Measurements from ENCODE around the gene GOLGA6C.
"Not testable (repeated sequence)": the region's sequence is repeated elsewhere in the genome, so short reads cannot be mapped to it uniquely, and the experiment has no call there.

The GOLGA6C gene

GRCh38 chr15:75258034-75258433, at the start of gene GOLGA6C:
Gene GOLGA6C (plus strand): TSS chr15:75258334. CDS start chr15:75258599, 265 bp downstream.
- not testable (repeated sequence) for H3K9me3 ChIP-seq (ENCODE audit: severe bottlenecking); H3K27ac ChIP-seq; H3K4me3 ChIP-seq (ENCODE audit: low read depth, low read length); H3K36me3 ChIP-seq; DNase-seq; H3K27me3 ChIP-seq (ENCODE audit: insufficient read depth, low read depth, severe bottlenecking)

GRCh38 chr15:75208501-75209288, 49.4 kb upstream of the GOLGA6C start:
- H3K27me3 ChIP-seq (ENCODE audit: insufficient read depth, low read depth, severe bottlenecking): no peaks in the 10 kb centered on the region
- DNase-seq: no peak
- H3K36me3 ChIP-seq: peaks cover 80% of the 10 kb centered on the region
- H3K27ac ChIP-seq: no peak overlapping the region
- no peak for TF ChIP-seq CTCF (IDR thresholded peaks at IDR 0.05; ENCODE audit: low read depth, low read length)
- H3K4me3 ChIP-seq (ENCODE audit: low read depth, low read length): no peak overlapping the region
- H3K9me3 ChIP-seq (ENCODE audit: severe bottlenecking): no peaks in the 10 kb centered on the region

- Histone ChIP-seq H3K9me3 (ENCODE audit: severe bottlenecking) (no peaks in the 10 kb centered on the region), H3K36me3 (peaks cover 80% of the 10 kb centered on the region), H3K4me3 (ENCODE audit: low read depth, low read length) (no peak overlapping the region), H3K27ac (no peak overlapping the region), H3K27me3 (ENCODE audit: insufficient read depth, low read depth, severe bottlenecking) (no peaks in the 10 kb centered on the region)
- DNase-seq: no peak
- TF ChIP-seq CTCF (IDR thresholded peaks at IDR 0.05; ENCODE audit: low read depth, low read length): no peak
Measured at GRCh38 chr15:75209289-75209676, 48.9 kb upstream of the GOLGA6C start.

- Histone ChIP-seq H3K27me3 (ENCODE audit: insufficient read depth, low read depth, severe bottlenecking) (no peaks in the 10 kb centered on the region), H3K9me3 (ENCODE audit: severe bottlenecking) (no peaks in the 10 kb centered on the region), H3K4me3 (ENCODE audit: low read depth, low read length) (no peak overlapping the region), H3K36me3 (peaks cover 72% of the 10 kb centered on the region), H3K27ac (no peak overlapping the region; the same call in 1 of the 2 replicates)
- no peak for DNase-seq
- TF ChIP-seq CTCF (IDR thresholded peaks at IDR 0.05; ENCODE audit: low read depth, low read length): no peak
Measured at GRCh38 chr15:75210811-75211230, 47.3 kb upstream of the GOLGA6C start.

- Histone ChIP-seq H3K9me3 (ENCODE audit: severe bottlenecking) (no peaks in the 10 kb centered on the region), H3K4me3 (ENCODE audit: low read depth, low read length) (no peak overlapping the region), H3K36me3 (peaks cover 65% of the 10 kb centered on the region), H3K27ac (peak overlapping the region; percentile 33), H3K27me3 (ENCODE audit: insufficient read depth, low read depth, severe bottlenecking) (no peaks in the 10 kb centered on the region)
- DNase-seq: peak; percentile 78
- no peak for TF ChIP-seq CTCF (IDR thresholded peaks at IDR 0.05; ENCODE audit: low read depth, low read length)
Measured at GRCh38 chr15:75211436-75212199, 46.5 kb upstream of the GOLGA6C start.

- Histone ChIP-seq H3K36me3 (peaks cover 60% of the 10 kb centered on the region), H3K9me3 (ENCODE audit: severe bottlenecking) (no peaks in the 10 kb centered on the region), H3K4me3 (ENCODE audit: low read depth, low read length) (no peak overlapping the region), H3K27ac (peak overlapping the region; percentile 33; the same call in 1 of the 2 replicates), H3K27me3 (ENCODE audit: insufficient read depth, low read depth, severe bottlenecking) (no peaks in the 10 kb centered on the region)
- no peak for DNase-seq
- no peak for TF ChIP-seq CTCF (IDR thresholded peaks at IDR 0.05; ENCODE audit: low read depth, low read length)
Measured at GRCh38 chr15:75212200-75212858, 45.8 kb upstream of the GOLGA6C start.
